GM12864 (cell line): ENCODE results near the gene PCNX2.

Experiments used
- DNase-seq: peaks from one replicate; pipeline ENCODE4 v3.0.0-alpha.2; 2011; ENCODE audit warnings: low read depth
- H3K4me3 ChIP-seq: 2 replicates; pipeline ENCODE4 v1.5.1; 2011; ENCODE audit warnings: mild to moderate bottlenecking, low read depth, low read length, control low read depth
- CTCF ChIP-seq: IDR thresholded peaks from 2 replicates; pipeline ENCODE4 v1.5.1; 2011; ENCODE audit warnings: low read depth, mild to moderate bottlenecking, moderate library complexity, low read length, control low read depth, inconsistent platforms; ENCODE audit errors: missing control alignments

The PCNX2 gene

GRCh38 chr1:232982238-232982944 lies 313.1 kb downstream of the PCNX2 start:
- TF ChIP-seq CTCF: no peak
- H3K4me3 ChIP-seq: no peak overlapping the region
- DNase-seq: no peak

- H3K4me3 ChIP-seq: no peak overlapping the region
- no peak for DNase-seq
- no peak for TF ChIP-seq CTCF
Observed at GRCh38 chr1:232980986-232981560, 314.5 kb downstream of the PCNX2 start.

GRCh38 chr1:232980355-232980978 lies 315.1 kb downstream of the PCNX2 start:
- no peak for DNase-seq
- no peak for TF ChIP-seq CTCF
- no peak overlapping the region for H3K4me3 ChIP-seq

GRCh38 chr1:232979558-232979957 lies 316.0 kb downstream of the PCNX2 start:
- no peak overlapping the region for H3K4me3 ChIP-seq
- TF ChIP-seq CTCF: no peak
- DNase-seq: no peak

- no peak for DNase-seq
- no peak for TF ChIP-seq CTCF
- H3K4me3 ChIP-seq: no peak overlapping the region
Observed at GRCh38 chr1:232978815-232979214, 316.7 kb downstream of the PCNX2 start.

- DNase-seq: no peak
- H3K4me3 ChIP-seq: no peak overlapping the region
- no peak for TF ChIP-seq CTCF
Observed at GRCh38 chr1:232978091-232978634, 317.4 kb downstream of the PCNX2 start.
